A673 (cell line): ENCODE measurements around the gene SH3RF3.

ENCODE experiments used
- EZH2 ChIP-seq: fragments of 200-600 bp; sonication (generic); IDR thresholded peaks from 2 replicates; pipeline ENCODE4 v1.6.1; 2017; ENCODE audit warnings: borderline replicate concordance, low read depth, mild to moderate bottlenecking, mixed read lengths, antibody characterized with exemption, low read length; ENCODE audit not compliant: poor library complexity, severe bottlenecking
- TF ChIP-seq, protein P1 (sequence below): fragments of 300-800, 200-600 bp; sonication (generic); conservative IDR thresholded peaks from 2 replicates; pipeline ENCODE4 v1.5.1; 2017; ENCODE audit warnings: low read depth, mild to moderate bottlenecking, antibody characterized with exemption, low read length, moderate library complexity, mixed read lengths

GRCh38 chr2:109085912-109086742 lies 42.9 kb upstream of the SH3RF3 start:
- TF ChIP-seq EZH2 = no peak
- TF ChIP-seq, protein P1, sequence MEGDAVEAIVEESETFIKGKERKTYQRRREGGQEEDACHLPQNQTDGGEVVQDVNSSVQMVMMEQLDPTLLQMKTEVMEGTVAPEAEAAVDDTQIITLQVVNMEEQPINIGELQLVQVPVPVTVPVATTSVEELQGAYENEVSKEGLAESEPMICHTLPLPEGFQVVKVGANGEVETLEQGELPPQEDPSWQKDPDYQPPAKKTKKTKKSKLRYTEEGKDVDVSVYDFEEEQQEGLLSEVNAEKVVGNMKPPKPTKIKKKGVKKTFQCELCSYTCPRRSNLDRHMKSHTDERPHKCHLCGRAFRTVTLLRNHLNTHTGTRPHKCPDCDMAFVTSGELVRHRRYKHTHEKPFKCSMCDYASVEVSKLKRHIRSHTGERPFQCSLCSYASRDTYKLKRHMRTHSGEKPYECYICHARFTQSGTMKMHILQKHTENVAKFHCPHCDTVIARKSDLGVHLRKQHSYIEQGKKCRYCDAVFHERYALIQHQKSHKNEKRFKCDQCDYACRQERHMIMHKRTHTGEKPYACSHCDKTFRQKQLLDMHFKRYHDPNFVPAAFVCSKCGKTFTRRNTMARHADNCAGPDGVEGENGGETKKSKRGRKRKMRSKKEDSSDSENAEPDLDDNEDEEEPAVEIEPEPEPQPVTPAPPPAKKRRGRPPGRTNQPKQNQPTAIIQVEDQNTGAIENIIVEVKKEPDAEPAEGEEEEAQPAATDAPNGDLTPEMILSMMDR = no peak
